Measurements from ENCODE around the gene NBAS. TPM values are rescaled to one million over a fixed set of nuclear protein-coding genes. Genes with fewer than 3 reads are reported as not detected.

Gene NBAS
- total RNA-seq, 2 experiments from 2014 or later, result 30.5 to 31.1 TPM

- ChIA-PET POLR2A (interaction anchor here (1.3 to 1.9 kb wide), 3 partner anchors 11 to 421 kb away, joined by 3 to 4 read pairs (median 3); no protein-coding TSS in a partner anchor), CTCF (interaction anchor here (1.0 kb wide), 1 partner anchor 19 kb away, joined by 5 read pairs; no protein-coding TSS in a partner anchor)
- peaks cover 7% of the 10 kb centered on the region for H3K36me3 Mint-ChIP-seq (ENCODE audit: low read depth)
- no peak for DNase-seq
- no peak overlapping the region for H3K4me3 Mint-ChIP-seq
- H3K4me1 Mint-ChIP-seq, result peaks cover 24% of the 10 kb centered on the region
- H3K9me3 Mint-ChIP-seq, result peaks cover 9% of the 10 kb centered on the region
- peak overlapping the region; percentile 89 for H3K27ac Mint-ChIP-seq
- H3K27me3 Mint-ChIP-seq, result no peaks in the 10 kb centered on the region
Measured at GRCh38 chr2:15141211-15141610, 419.9 kb downstream of the NBAS start.

DNA sequence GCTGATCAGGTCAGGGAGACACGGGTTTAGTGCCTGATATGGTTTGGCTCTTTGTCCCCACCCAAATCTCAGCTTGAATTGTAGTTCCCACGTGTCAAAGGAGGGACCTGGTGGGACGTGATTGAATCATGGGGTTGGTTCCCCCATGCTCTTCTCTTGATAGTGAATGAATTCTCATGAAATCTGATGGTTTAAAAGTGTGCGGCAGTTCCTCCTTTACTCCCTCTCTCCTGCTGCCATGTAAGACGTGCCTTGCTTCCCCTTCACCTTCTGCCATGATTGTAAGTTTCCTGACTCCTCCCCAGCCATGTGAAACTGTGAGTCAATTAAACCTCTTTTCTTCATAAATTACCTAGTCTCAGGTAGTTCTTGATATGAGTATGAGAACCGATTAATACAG, 424.5 kb downstream of the NBAS start:
- no peak overlapping the region for H3K4me3 Mint-ChIP-seq
- no peaks in the 10 kb centered on the region for H3K27me3 Mint-ChIP-seq
- peaks cover 8% of the 10 kb centered on the region for H3K4me1 Mint-ChIP-seq
- CTCF ChIA-PET, result no interaction called here
- peaks cover 3% of the 10 kb centered on the region for H3K36me3 Mint-ChIP-seq (ENCODE audit: low read depth)
- peaks cover 9% of the 10 kb centered on the region for H3K9me3 Mint-ChIP-seq
- no peak overlapping the region for H3K27ac Mint-ChIP-seq
- POLR2A ChIA-PET, result no interaction called here
- no peak for DNase-seq

GRCh38 chr2:15134957-15135356, 426.2 kb downstream of the NBAS start:
- POLR2A ChIA-PET, result no interaction called here
- no peak for DNase-seq
- peaks cover 6% of the 10 kb centered on the region for H3K9me3 Mint-ChIP-seq

DNA sequence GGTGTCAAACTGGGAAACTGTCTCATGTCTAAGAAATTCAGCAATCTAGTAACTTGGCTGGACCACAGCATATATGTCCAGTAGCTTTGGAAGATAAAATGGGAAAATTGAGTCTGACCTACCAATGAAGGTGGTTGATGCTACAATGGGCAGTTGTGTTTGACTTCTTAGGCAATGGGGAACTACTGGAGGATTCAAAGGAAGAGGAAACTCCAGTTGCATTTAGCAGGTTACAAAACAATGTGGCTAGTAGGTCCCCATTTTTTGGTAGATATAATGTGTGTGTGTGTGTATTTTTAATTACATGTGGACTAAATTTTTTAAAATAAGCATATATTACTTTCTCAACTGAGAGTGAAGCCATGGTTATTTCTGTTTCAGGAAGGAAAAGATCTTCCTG, 427.7 kb downstream of the NBAS start:
- H3K27ac Mint-ChIP-seq, result no peak overlapping the region
- peaks cover 3% of the 10 kb centered on the region for H3K9me3 Mint-ChIP-seq
- DNase-seq, result no peak
- H3K36me3 Mint-ChIP-seq (ENCODE audit: low read depth), result no peaks in the 10 kb centered on the region
- H3K4me1 Mint-ChIP-seq, result no peaks in the 10 kb centered on the region
- ChIA-PET POLR2A (no interaction called here), CTCF (no interaction called here)
- no peak overlapping the region for H3K4me3 Mint-ChIP-seq
- H3K27me3 Mint-ChIP-seq, result no peaks in the 10 kb centered on the region

More at GRCh38 chr2:15134957-15135356, 426.2 kb downstream of the NBAS start:
- Mint-ChIP-seq H3K27ac (no peak overlapping the region), H3K4me1 (no peaks in the 10 kb centered on the region), H3K36me3 (ENCODE audit: low read depth) (no peaks in the 10 kb centered on the region), H3K4me3 (no peak overlapping the region), H3K27me3 (no peaks in the 10 kb centered on the region)
- CTCF ChIA-PET, result no interaction called here

DNA sequence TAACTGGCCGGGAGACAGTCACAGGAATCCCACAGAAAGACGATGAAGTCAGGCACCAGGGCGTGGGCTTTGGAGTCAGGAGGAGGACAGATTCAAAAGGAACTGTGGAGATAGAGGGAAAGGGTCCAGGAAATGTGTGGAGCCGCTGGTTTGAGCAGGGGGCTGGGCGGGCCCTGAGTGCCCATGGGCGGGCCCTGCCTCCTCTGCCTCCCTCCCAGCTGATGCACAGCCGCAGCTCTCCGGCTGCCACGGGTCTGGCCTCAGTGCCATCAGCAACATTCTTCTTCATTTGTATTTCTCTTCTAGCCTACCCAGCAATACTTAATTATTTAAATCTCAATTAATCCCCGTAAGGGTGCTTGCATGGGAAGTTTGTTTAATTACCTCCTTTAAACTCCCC, 432.3 kb downstream of the NBAS start:
- ChIA-PET CTCF (no interaction called here), POLR2A (no interaction called here)
- H3K4me3 Mint-ChIP-seq, result no peak overlapping the region
- no peak overlapping the region for H3K27ac Mint-ChIP-seq
- H3K4me1 Mint-ChIP-seq, result no peaks in the 10 kb centered on the region
- peaks cover 3% of the 10 kb centered on the region for H3K27me3 Mint-ChIP-seq
- no peak for DNase-seq
- H3K9me3 Mint-ChIP-seq, result no peaks in the 10 kb centered on the region
- H3K36me3 Mint-ChIP-seq (ENCODE audit: low read depth), result no peaks in the 10 kb centered on the region

- Mint-ChIP-seq H3K4me1 (no peaks in the 10 kb centered on the region), H3K27ac (no peak overlapping the region), H3K27me3 (peaks cover 4% of the 10 kb centered on the region), H3K9me3 (no peaks in the 10 kb centered on the region), H3K36me3 (ENCODE audit: low read depth) (no peaks in the 10 kb centered on the region), H3K4me3 (no peak overlapping the region)
- ChIA-PET POLR2A (interaction anchor here (1.1 kb wide), 1 partner anchor 360 kb away, joined by 4 read pairs; no protein-coding TSS in a partner anchor), CTCF (no interaction called here)
- no peak for DNase-seq
Measured at GRCh38 chr2:15127876-15128275, 433.3 kb downstream of the NBAS start.

DNA sequence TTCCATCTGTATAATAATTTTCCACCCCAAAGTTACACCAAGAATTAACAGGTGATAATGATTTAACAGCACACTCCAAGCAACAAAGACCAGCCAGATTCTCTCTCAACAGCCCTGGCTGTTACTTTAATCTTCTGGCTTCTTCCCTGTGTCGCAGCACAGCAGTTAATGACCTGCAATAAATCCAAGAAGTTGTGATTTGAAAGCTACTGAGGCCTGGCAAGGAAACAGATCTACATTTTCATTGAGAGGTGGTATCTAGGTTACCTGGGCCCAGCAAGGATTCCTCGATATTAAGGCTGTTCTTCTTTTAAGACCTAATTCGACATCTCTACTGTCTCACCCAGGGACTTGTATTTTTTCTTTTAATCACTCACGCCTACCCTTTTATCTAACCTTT, 433.8 kb downstream of the NBAS start:
- no peaks in the 10 kb centered on the region for H3K9me3 Mint-ChIP-seq
- no peak overlapping the region for H3K27ac Mint-ChIP-seq
- no peak overlapping the region for H3K4me3 Mint-ChIP-seq
- peaks cover 4% of the 10 kb centered on the region for H3K27me3 Mint-ChIP-seq
- no peaks in the 10 kb centered on the region for H3K4me1 Mint-ChIP-seq
- ChIA-PET POLR2A (interaction anchor here (1.1 kb wide), 1 partner anchor 360 kb away, joined by 4 read pairs; no protein-coding TSS in a partner anchor), CTCF (no interaction called here)
- DNase-seq, result no peak
- no peaks in the 10 kb centered on the region for H3K36me3 Mint-ChIP-seq (ENCODE audit: low read depth)

DNA sequence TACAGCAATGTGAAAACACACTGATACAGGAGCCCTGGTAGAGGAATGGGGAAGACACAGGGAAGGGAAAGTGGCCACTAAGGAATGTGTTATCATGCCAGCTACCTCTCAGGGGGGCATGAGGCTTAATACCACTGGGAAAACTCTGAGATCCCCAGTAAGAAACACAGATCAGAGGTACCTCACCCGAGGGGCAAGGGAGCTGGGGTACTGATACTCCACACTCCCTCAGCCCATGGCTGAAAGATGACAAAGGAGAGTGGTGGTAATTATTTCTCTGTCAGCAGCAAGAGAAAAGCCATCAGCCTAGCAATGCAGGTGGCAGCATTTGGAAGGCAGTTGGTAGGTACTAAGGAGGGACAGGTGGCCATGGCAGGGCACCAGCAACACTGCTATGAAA, 434.8 kb downstream of the NBAS start:
- no peak overlapping the region for H3K4me3 Mint-ChIP-seq
- peaks cover 4% of the 10 kb centered on the region for H3K27me3 Mint-ChIP-seq
- DNase-seq, result no peak
- H3K4me1 Mint-ChIP-seq, result no peaks in the 10 kb centered on the region
- no peaks in the 10 kb centered on the region for H3K36me3 Mint-ChIP-seq (ENCODE audit: low read depth)
- H3K27ac Mint-ChIP-seq, result no peak overlapping the region
- no peaks in the 10 kb centered on the region for H3K9me3 Mint-ChIP-seq
- ChIA-PET CTCF (no interaction called here), POLR2A (interaction anchor here (0.8 kb wide), 1 partner anchor 185 kb away, joined by 3 read pairs; no protein-coding TSS in a partner anchor)

DNA sequence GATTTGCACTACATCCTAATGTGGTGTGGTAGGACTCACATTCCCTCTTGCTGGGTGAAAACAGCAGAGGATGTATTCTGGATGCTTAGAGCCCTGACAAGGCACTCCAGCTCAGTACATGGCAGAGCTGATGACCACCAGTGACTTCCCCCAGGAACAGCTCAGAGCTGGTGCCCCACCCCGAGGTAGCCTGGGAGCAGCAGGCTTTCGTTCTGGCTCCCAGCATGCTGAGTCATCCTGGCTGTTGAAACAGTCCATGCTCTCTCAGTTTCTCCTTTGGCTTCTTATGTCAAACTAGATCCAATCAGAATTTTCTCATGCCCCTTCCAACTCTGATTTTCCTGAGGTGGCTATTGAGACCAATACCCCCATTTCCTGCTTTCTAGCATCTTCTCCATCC, 438.2 kb downstream of the NBAS start:
- Mint-ChIP-seq H3K36me3 (ENCODE audit: low read depth) (no peaks in the 10 kb centered on the region), H3K4me3 (no peak overlapping the region), H3K27ac (no peak overlapping the region), H3K4me1 (no peaks in the 10 kb centered on the region), H3K27me3 (peaks cover 4% of the 10 kb centered on the region), H3K9me3 (no peaks in the 10 kb centered on the region)
- ChIA-PET CTCF (no interaction called here), POLR2A (no interaction called here)
- no peak for DNase-seq

DNA sequence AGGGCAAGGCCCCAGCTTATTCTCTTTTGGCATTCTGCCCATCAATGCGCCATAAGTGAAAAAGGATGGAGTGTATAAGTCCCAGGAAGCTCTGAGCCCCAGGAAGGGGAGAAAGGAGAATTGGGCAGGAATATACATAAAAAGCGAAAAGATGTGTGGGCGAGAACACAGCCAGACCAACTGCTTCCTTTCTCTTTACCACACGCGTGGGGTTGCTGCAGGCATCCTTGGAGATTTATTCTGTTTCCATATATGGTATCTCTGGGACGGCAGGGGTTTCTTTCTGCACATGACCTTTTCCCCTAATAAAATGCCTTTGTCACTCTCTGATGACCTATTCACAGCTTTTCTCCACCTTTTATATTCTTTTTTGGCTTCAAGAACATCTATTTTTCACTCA, 440.5 kb downstream of the NBAS start:
- H3K27ac Mint-ChIP-seq, result no peak overlapping the region
- CTCF ChIA-PET, result no interaction called here
- DNase-seq, result no peak
- POLR2A ChIA-PET, result no interaction called here
- H3K4me1 Mint-ChIP-seq, result no peaks in the 10 kb centered on the region
- no peak overlapping the region for H3K4me3 Mint-ChIP-seq
- no peaks in the 10 kb centered on the region for H3K36me3 Mint-ChIP-seq (ENCODE audit: low read depth)
- peaks cover 4% of the 10 kb centered on the region for H3K27me3 Mint-ChIP-seq
- no peaks in the 10 kb centered on the region for H3K9me3 Mint-ChIP-seq

DNA sequence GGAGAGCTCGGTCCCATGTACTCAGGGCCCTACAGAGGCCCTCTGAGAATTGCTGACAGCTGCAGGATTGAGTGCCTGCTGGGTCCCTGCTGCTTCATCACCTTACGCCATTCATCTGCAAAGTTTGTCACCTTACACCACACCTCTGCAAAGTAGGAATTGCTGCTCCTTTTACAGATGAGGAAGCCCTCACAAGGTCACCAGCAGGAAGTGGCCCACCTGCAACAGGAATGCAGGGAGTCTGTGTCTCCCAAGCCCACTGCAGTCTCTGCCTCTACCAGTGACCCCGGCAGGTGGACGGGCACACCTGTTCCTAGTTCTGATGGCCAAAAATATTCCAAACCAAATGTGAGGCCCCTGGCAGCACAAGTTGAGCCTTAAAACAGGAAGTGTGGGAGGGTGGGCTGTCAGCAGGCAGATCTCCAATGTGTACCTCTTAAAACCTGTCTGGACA, 441.4 kb downstream of the NBAS start:
- ChIA-PET POLR2A (no interaction called here), CTCF (no interaction called here)
- no peak for DNase-seq
- Mint-ChIP-seq H3K9me3 (no peaks in the 10 kb centered on the region), H3K27me3 (peaks cover 4% of the 10 kb centered on the region), H3K4me1 (no peaks in the 10 kb centered on the region), H3K4me3 (no peak overlapping the region), H3K36me3 (ENCODE audit: low read depth) (no peaks in the 10 kb centered on the region), H3K27ac (no peak overlapping the region)

DNA sequence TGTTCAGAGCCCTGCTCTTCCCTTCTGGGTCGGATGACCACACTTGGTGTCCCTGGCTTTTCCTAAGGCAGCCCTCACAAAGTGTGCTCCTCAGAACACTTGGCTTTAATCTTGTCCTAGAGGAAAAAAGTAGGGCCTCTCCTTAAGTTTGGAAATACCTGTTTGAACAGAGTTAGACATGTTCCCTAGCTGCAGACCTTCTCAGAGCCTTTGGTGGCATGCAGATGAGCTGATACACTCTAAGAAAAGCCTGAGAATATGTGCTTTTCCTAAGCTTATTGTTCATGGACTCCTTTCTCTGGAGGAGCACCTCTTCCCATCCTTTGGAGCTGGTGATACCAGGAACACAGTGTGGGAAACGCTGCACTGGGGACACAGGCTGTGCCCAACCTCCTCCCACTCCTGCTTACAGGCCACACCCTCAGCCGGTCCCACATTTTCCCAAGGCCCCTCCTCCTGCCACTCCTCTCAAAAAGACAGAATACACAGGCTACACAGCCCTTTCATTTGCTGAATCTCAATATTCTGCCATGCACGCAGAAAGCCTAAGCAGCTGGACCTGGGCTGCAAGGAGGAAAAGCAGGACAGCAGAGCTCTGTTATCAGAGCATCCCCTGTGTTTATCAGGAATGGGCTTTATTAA, 443.6 kb downstream of the NBAS start:
- no peaks in the 10 kb centered on the region for H3K27me3 Mint-ChIP-seq
- no peaks in the 10 kb centered on the region for H3K4me1 Mint-ChIP-seq
- H3K36me3 Mint-ChIP-seq (ENCODE audit: low read depth), result no peaks in the 10 kb centered on the region
- CTCF ChIA-PET, result no interaction called here
- no peak for DNase-seq
- no peak overlapping the region for H3K27ac Mint-ChIP-seq
- no peak overlapping the region for H3K4me3 Mint-ChIP-seq
- peaks cover 4% of the 10 kb centered on the region for H3K9me3 Mint-ChIP-seq
- POLR2A ChIA-PET, result no interaction called here
